ENCODE measurements around the gene POTEJ. TPM values are rescaled to one million over a fixed set of nuclear protein-coding genes. Genes with fewer than 3 reads are reported as not detected.
"Not testable (repeated sequence)": the region's sequence is repeated elsewhere in the genome, so short reads cannot be mapped to it uniquely, and the experiment has no call there.

POTEJ gene
- polyA plus RNA-seq (2013, experiment 1 of 2): not detected
- polyA plus RNA-seq (2013, experiment 2 of 2): not detected

GRCh38 chr2:130611140-130611539 is at the start of gene POTEJ:
POTEJ (plus strand) TSS chr2:130611440; CDS start chr2:130611533, 93 bp downstream.
- H3K36me3 ChIP-seq (ENCODE audit: control insufficient read depth, insufficient read depth, low read length); H3K9me3 ChIP-seq (ENCODE audit: control insufficient read depth, low read length); H3K4me1 ChIP-seq (ENCODE audit: control insufficient read depth, insufficient read depth, low read length, poor library complexity, severe bottlenecking); H3K4me3 ChIP-seq (ENCODE audit: extremely low read depth, insufficient read depth, low read length, poor library complexity, severe bottlenecking); H3K27ac ChIP-seq (ENCODE audit: low read depth, low read length, severe bottlenecking): not testable (repeated sequence)
- whole genome bisulfite sequencing, 2 experiments (ENCODE audit: insufficient coverage in 2 of 2): no CpG with 5 or more reads among the region's 13 CpGs

GRCh38 chr2:130566165-130566564 is 45.1 kb upstream of the POTEJ start:
- not testable (repeated sequence) for H3K36me3 ChIP-seq (ENCODE audit: control insufficient read depth, insufficient read depth, low read length); H3K4me3 ChIP-seq (ENCODE audit: extremely low read depth, insufficient read depth, low read length, poor library complexity, severe bottlenecking); H3K27ac ChIP-seq (ENCODE audit: low read depth, low read length, severe bottlenecking); H3K4me1 ChIP-seq (ENCODE audit: control insufficient read depth, insufficient read depth, low read length, poor library complexity, severe bottlenecking); H3K9me3 ChIP-seq (ENCODE audit: control insufficient read depth, low read length)
- no CpG with 5 or more reads among the region's 4 CpGs for WGBS, 2 experiments (ENCODE audit: insufficient coverage in 2 of 2)

GRCh38 chr2:130571929-130572328 is 39.3 kb upstream of the POTEJ start:
- not testable (repeated sequence) for H3K27ac ChIP-seq (ENCODE audit: low read depth, low read length, severe bottlenecking)
- no CpG with 5 or more reads among the region's 3 CpGs for WGBS, 2 experiments (ENCODE audit: insufficient coverage in 2 of 2)

GRCh38 chr2:130574230-130574629 is 37.0 kb upstream of the POTEJ start:
- not testable (repeated sequence) for H3K9me3 ChIP-seq (ENCODE audit: control insufficient read depth, low read length); H3K4me3 ChIP-seq (ENCODE audit: extremely low read depth, insufficient read depth, low read length, poor library complexity, severe bottlenecking)
- 100% methylated on average over 2 of the region's 13 CpGs; no CpG with 5 or more reads in 1 of the 2 experiments for WGBS, 2 experiments (ENCODE audit: insufficient coverage in 2 of 2)

More at GRCh38 chr2:130571929-130572328, 39.3 kb upstream of the POTEJ start:
- not testable (repeated sequence) for H3K4me1 ChIP-seq (ENCODE audit: control insufficient read depth, insufficient read depth, low read length, poor library complexity, severe bottlenecking); H3K9me3 ChIP-seq (ENCODE audit: control insufficient read depth, low read length); H3K36me3 ChIP-seq (ENCODE audit: control insufficient read depth, insufficient read depth, low read length); H3K4me3 ChIP-seq (ENCODE audit: extremely low read depth, insufficient read depth, low read length, poor library complexity, severe bottlenecking)

GRCh38 chr2:130576209-130576784 is 34.9 kb upstream of the POTEJ start:
- H3K9me3 ChIP-seq (ENCODE audit: control insufficient read depth, low read length); H3K36me3 ChIP-seq (ENCODE audit: control insufficient read depth, insufficient read depth, low read length); H3K4me3 ChIP-seq (ENCODE audit: extremely low read depth, insufficient read depth, low read length, poor library complexity, severe bottlenecking); H3K27ac ChIP-seq (ENCODE audit: low read depth, low read length, severe bottlenecking); H3K4me1 ChIP-seq (ENCODE audit: control insufficient read depth, insufficient read depth, low read length, poor library complexity, severe bottlenecking): not testable (repeated sequence)
- WGBS, 2 experiments (ENCODE audit: insufficient coverage in 2 of 2): no CpG with 5 or more reads among the region's 8 CpGs

More at GRCh38 chr2:130574230-130574629, 37.0 kb upstream of the POTEJ start:
- H3K36me3 ChIP-seq (ENCODE audit: control insufficient read depth, insufficient read depth, low read length); H3K27ac ChIP-seq (ENCODE audit: low read depth, low read length, severe bottlenecking); H3K4me1 ChIP-seq (ENCODE audit: control insufficient read depth, insufficient read depth, low read length, poor library complexity, severe bottlenecking): not testable (repeated sequence)

- no CpG with 5 or more reads among the region's 4 CpGs for WGBS, 2 experiments (ENCODE audit: insufficient coverage in 2 of 2)
- H3K36me3 ChIP-seq (ENCODE audit: control insufficient read depth, insufficient read depth, low read length); H3K4me3 ChIP-seq (ENCODE audit: extremely low read depth, insufficient read depth, low read length, poor library complexity, severe bottlenecking); H3K4me1 ChIP-seq (ENCODE audit: control insufficient read depth, insufficient read depth, low read length, poor library complexity, severe bottlenecking); H3K27ac ChIP-seq (ENCODE audit: low read depth, low read length, severe bottlenecking); H3K9me3 ChIP-seq (ENCODE audit: control insufficient read depth, low read length): not testable (repeated sequence)
Observed at GRCh38 chr2:130577559-130577958, 33.7 kb upstream of the POTEJ start.

GRCh38 chr2:130579121-130579520 is 32.1 kb upstream of the POTEJ start:
- H3K4me1 ChIP-seq (ENCODE audit: control insufficient read depth, insufficient read depth, low read length, poor library complexity, severe bottlenecking); H3K9me3 ChIP-seq (ENCODE audit: control insufficient read depth, low read length); H3K36me3 ChIP-seq (ENCODE audit: control insufficient read depth, insufficient read depth, low read length); H3K4me3 ChIP-seq (ENCODE audit: extremely low read depth, insufficient read depth, low read length, poor library complexity, severe bottlenecking); H3K27ac ChIP-seq (ENCODE audit: low read depth, low read length, severe bottlenecking): not testable (repeated sequence)
- WGBS, 2 experiments (ENCODE audit: insufficient coverage in 2 of 2): no CpG with 5 or more reads among the region's 7 CpGs

GRCh38 chr2:130581491-130581890 is 29.7 kb upstream of the POTEJ start:
- not testable (repeated sequence) for H3K4me1 ChIP-seq (ENCODE audit: control insufficient read depth, insufficient read depth, low read length, poor library complexity, severe bottlenecking); H3K27ac ChIP-seq (ENCODE audit: low read depth, low read length, severe bottlenecking); H3K36me3 ChIP-seq (ENCODE audit: control insufficient read depth, insufficient read depth, low read length); H3K9me3 ChIP-seq (ENCODE audit: control insufficient read depth, low read length); H3K4me3 ChIP-seq (ENCODE audit: extremely low read depth, insufficient read depth, low read length, poor library complexity, severe bottlenecking)
- WGBS, 2 experiments (ENCODE audit: insufficient coverage in 2 of 2): no CpG with 5 or more reads among the region's 7 CpGs

- not testable (repeated sequence) for H3K4me1 ChIP-seq (ENCODE audit: control insufficient read depth, insufficient read depth, low read length, poor library complexity, severe bottlenecking); H3K27ac ChIP-seq (ENCODE audit: low read depth, low read length, severe bottlenecking); H3K4me3 ChIP-seq (ENCODE audit: extremely low read depth, insufficient read depth, low read length, poor library complexity, severe bottlenecking); H3K9me3 ChIP-seq (ENCODE audit: control insufficient read depth, low read length); H3K36me3 ChIP-seq (ENCODE audit: control insufficient read depth, insufficient read depth, low read length)
- 100% methylated on average over 1 of the region's 7 CpGs; no CpG with 5 or more reads in 1 of the 2 experiments for WGBS, 2 experiments (ENCODE audit: insufficient coverage in 2 of 2)
Observed at GRCh38 chr2:130582970-130583369, 28.3 kb upstream of the POTEJ start.

- not testable (repeated sequence) for H3K27ac ChIP-seq (ENCODE audit: low read depth, low read length, severe bottlenecking); H3K9me3 ChIP-seq (ENCODE audit: control insufficient read depth, low read length); H3K36me3 ChIP-seq (ENCODE audit: control insufficient read depth, insufficient read depth, low read length); H3K4me3 ChIP-seq (ENCODE audit: extremely low read depth, insufficient read depth, low read length, poor library complexity, severe bottlenecking); H3K4me1 ChIP-seq (ENCODE audit: control insufficient read depth, insufficient read depth, low read length, poor library complexity, severe bottlenecking)
- no CpG with 5 or more reads among the region's 7 CpGs for WGBS, 2 experiments (ENCODE audit: insufficient coverage in 2 of 2)
Observed at GRCh38 chr2:130583582-130583981, 27.7 kb upstream of the POTEJ start.

- not testable (repeated sequence) for H3K36me3 ChIP-seq (ENCODE audit: control insufficient read depth, insufficient read depth, low read length); H3K4me1 ChIP-seq (ENCODE audit: control insufficient read depth, insufficient read depth, low read length, poor library complexity, severe bottlenecking); H3K4me3 ChIP-seq (ENCODE audit: extremely low read depth, insufficient read depth, low read length, poor library complexity, severe bottlenecking); H3K27ac ChIP-seq (ENCODE audit: low read depth, low read length, severe bottlenecking); H3K9me3 ChIP-seq (ENCODE audit: control insufficient read depth, low read length)
- WGBS, 2 experiments (ENCODE audit: insufficient coverage in 2 of 2): no CpG with 5 or more reads among the region's 4 CpGs
Observed at GRCh38 chr2:130584726-130585125, 26.5 kb upstream of the POTEJ start.

All from mesodermal cell (in vitro differentiated cells).